ENCODE measurements around the gene TMEM72. TPM values are rescaled to one million over a fixed set of nuclear protein-coding genes. Genes with fewer than 3 reads are reported as not detected.

TMEM72 gene
- total and polyA plus RNA-seq, 2 experiments from 2014 or later: not detected

DNA sequence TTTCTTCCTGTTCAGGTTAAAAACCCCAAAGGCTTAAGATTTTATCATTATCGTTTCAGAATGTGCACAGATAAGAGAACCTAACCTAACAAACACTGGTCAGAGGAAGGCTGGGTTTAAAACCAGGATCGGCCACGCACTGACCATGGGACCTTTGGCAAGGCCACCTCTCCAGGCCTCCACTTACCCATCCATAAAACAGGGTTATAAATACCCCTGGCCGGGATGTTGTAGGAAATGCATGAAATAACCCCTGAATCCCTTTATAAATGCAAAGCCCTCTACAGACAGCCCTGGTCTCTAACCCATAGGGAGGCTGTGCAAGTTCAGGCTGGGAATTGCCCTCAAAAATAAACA, 67.1 kb downstream of the TMEM72 start:
- no peaks in the 10 kb centered on the region; the same call in 2 of the 3 replicates for H3K36me3 Mint-ChIP-seq (ENCODE audit: low read depth)
- Histone ChIP-seq H3K4me3 (peak overlapping the region; percentile 34; the same call in 1 of the 2 replicates), H3F3A (replicated peaks; ENCODE audit: low read depth) (no peaks in the 10 kb centered on the region), H3K79me2 (replicated peaks; ENCODE audit: insufficient read depth) (no peaks in the 10 kb centered on the region), H3K36me3 (ENCODE audit: insufficient read depth) (no peaks in the 10 kb centered on the region), H4K20me1 (replicated peaks; ENCODE audit: insufficient read depth) (no peaks in the 10 kb centered on the region), H3K4me1 (ENCODE audit: insufficient read depth) (peaks cover 48% of the 10 kb centered on the region), H3K27ac (ENCODE audit: low read depth) (no peak overlapping the region), H3K9me2 (ENCODE audit: insufficient read depth) (no peaks in the 10 kb centered on the region), H3K27me3 (ENCODE audit: insufficient read depth) (no peaks in the 10 kb centered on the region), H2AFZ (no peak overlapping the region), H3K4me2 (peak overlapping the region; percentile 76)
- peaks cover 18% of the 10 kb centered on the region for H3K27me3 Mint-ChIP-seq (ENCODE audit: insufficient read depth, low read depth, poor library complexity)
- no peaks in the 10 kb centered on the region for H3K9me3 Mint-ChIP-seq
- H3K4me3 Mint-ChIP-seq: peak overlapping the region; percentile 48
- H3K4me1 Mint-ChIP-seq: peaks cover 61% of the 10 kb centered on the region
- no peak for DNase-seq (ENCODE audit: low spot score)
- no peak overlapping the region for H3K27ac Mint-ChIP-seq
- no peak for ATAC-seq
- TF ChIP-seq ZNF462 (CRISPR knock-in tag; IDR thresholded peaks at IDR 0.05): no peak
- no peak for TF ChIP-seq EZH2phosphoT487 (IDR thresholded peaks at IDR 0.05; ENCODE audit: unreplicated experiment)
- no peak for TF ChIP-seq EZH2 (IDR thresholded peaks at IDR 0.05; ENCODE audit: low read depth, unreplicated experiment)
- TF ChIP-seq POLR2AphosphoS5 (IDR thresholded peaks at IDR 0.05; ENCODE audit: low read depth): no peak
- no peak for TF ChIP-seq JUNB (IDR thresholded peaks at IDR 0.05; ENCODE audit: unreplicated experiment)
- TF ChIP-seq ETS1 (IDR thresholded peaks at IDR 0.05): no peak
- TF ChIP-seq CREB1 (CRISPR knock-in tag; IDR thresholded peaks at IDR 0.05; ENCODE audit: low read depth): no peak
- TF ChIP-seq STAT1 (IDR thresholded peaks at IDR 0.05; ENCODE audit: unreplicated experiment): no peak
- TF ChIP-seq CTCF (conservative IDR thresholded peaks at IDR 0.05; ENCODE audit: low read depth in 2 of 2): no peak
- no peak for TF ChIP-seq ZNF331 (CRISPR knock-in tag; IDR thresholded peaks at IDR 0.05; ENCODE audit: low read depth)
- TF ChIP-seq, protein P1, sequence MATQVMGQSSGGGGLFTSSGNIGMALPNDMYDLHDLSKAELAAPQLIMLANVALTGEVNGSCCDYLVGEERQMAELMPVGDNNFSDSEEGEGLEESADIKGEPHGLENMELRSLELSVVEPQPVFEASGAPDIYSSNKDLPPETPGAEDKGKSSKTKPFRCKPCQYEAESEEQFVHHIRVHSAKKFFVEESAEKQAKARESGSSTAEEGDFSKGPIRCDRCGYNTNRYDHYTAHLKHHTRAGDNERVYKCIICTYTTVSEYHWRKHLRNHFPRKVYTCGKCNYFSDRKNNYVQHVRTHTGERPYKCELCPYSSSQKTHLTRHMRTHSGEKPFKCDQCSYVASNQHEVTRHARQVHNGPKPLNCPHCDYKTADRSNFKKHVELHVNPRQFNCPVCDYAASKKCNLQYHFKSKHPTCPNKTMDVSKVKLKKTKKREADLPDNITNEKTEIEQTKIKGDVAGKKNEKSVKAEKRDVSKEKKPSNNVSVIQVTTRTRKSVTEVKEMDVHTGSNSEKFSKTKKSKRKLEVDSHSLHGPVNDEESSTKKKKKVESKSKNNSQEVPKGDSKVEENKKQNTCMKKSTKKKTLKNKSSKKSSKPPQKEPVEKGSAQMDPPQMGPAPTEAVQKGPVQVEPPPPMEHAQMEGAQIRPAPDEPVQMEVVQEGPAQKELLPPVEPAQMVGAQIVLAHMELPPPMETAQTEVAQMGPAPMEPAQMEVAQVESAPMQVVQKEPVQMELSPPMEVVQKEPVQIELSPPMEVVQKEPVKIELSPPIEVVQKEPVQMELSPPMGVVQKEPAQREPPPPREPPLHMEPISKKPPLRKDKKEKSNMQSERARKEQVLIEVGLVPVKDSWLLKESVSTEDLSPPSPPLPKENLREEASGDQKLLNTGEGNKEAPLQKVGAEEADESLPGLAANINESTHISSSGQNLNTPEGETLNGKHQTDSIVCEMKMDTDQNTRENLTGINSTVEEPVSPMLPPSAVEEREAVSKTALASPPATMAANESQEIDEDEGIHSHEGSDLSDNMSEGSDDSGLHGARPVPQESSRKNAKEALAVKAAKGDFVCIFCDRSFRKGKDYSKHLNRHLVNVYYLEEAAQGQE (IDR thresholded peaks at IDR 0.05; ENCODE audit: unreplicated experiment): no peak
- no peak for TF ChIP-seq NANOG (IDR thresholded peaks at IDR 0.05; ENCODE audit: borderline replicate concordance)
- no peak for TF ChIP-seq ZNF114 (CRISPR knock-in tag; IDR thresholded peaks at IDR 0.05)

Measured in GM23338 (cell line).